OCI-LY1 (cell line): ENCODE results near the gene CDSN.

ENCODE experiments used
- CTCF ChIP-seq: fragments of 200-600 bp; sonication (generic), shearing (Covaris generic); IDR thresholded peaks from 2 replicates; pipeline ENCODE4 v1.5.1; 2017; ENCODE audit warnings: mild to moderate bottlenecking, antibody characterized with exemption, low read length, moderate library complexity, mixed read lengths
- EZH2 ChIP-seq: fragments of 200-600 bp; sonication (generic), shearing (Covaris generic); IDR thresholded peaks from 2 replicates; pipeline ENCODE4 v1.8.0; 2017; ENCODE audit warnings: borderline replicate concordance, mixed run types, mild to moderate bottlenecking, antibody characterized with exemption, low read length, moderate library complexity, mixed read lengths

- TF ChIP-seq CTCF (no peak), EZH2 (no peak)
These were observed at the start of gene CDSN for GRCh38 chr6:31120151-31120915.
